ENCODE results near the gene CCND2. TPM values are rescaled to one million over a fixed set of nuclear protein-coding genes. Genes with fewer than 3 reads are reported as not detected.

Gene CCND2
- total RNA-seq, 2 experiments from 2014 or later, result 486 to 497 TPM

DNA sequence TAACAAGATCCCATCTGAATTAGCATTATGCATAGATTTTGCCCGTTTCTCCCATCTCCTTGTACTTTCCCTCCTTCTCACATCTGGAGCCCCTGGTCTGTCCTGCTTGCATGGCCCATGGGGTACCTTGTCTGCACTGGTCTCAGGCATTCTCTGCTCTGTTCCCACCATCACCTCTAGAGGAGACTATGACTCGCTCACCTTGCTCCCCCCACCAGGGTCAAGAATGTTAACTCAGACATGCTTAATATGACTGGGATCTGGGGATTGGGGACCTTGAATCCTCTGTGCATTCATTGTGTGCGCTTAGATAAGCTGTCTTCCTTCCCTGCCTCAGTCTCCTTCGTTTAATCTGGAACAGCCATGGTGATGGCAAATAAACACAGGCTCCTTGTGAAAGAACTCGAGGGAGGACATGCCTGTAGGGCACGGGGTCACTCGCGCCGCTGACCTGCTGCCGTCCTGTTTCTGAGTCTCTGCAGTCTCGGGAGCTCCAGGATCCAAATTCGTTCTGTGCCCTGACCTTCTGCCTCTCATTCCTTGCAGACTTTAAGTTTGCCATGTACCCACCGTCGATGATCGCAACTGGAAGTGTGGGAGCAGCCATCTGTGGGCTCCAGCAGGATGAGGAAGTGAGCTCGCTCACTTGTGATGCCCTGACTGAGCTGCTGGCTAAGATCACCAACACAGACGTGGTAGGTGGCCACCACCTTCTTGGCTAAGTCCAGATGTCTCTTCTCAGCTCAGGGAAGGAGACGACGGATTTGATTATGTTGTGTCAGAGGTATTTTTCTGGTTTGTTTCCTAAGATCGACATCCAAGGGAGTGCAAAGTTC is 15.0 kb downstream of the CCND2 start:
- Mint-ChIP-seq H3K36me3 (ENCODE audit: low read depth) (peaks cover 93% of the 10 kb centered on the region), H3K4me3 (no peak overlapping the region), H3K27ac (peak overlapping the region; percentile 83), H3K4me1 (ENCODE audit: low read depth) (peaks cover 96% of the 10 kb centered on the region), H3K27me3 (ENCODE audit: low read depth) (no peaks in the 10 kb centered on the region), H3K9me3 (no peaks in the 10 kb centered on the region)
- no peak for DNase-seq
- CTCF ChIA-PET, result interaction anchor here (0.6 to 1.9 kb wide), 2 partner anchors 12 to 41 kb away, joined by 4 to 5 read pairs; no protein-coding TSS in a partner anchor
- intact Hi-C loops (cut with micrococcal nuclease), result no loop called here

DNA sequence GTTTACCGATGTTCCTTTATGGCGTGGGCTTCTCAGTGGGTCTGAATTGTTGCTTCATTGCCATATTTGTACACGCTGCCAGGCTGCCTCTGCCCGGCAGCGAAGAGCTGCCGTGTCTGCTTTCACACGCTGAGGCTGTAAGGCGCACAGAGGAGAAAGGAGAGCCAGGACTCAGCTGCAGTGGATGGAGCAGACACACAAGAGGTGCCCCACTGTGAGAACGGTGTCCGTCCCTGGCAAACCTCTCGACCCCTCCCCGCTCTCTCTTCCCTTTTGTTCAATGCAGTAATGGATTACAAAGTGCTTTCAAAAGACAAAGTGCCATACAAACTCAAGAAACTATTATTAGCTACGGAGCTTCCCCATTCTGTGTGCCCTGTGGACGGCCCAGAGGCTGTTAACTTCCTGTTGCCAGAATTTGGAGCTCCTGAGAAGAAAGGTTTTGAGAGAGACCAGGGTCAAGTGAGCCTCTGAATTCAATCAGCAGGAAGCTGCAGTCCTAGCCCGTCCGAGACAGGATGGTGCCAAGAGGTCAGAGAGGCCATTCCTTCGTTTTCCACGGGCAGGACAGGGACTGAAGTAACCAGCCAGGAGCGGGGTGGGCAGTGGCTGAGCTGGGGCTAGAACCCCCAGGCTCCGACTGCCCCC is 15.8 kb downstream of the CCND2 start:
- no peak for DNase-seq
- Mint-ChIP-seq H3K9me3 (no peaks in the 10 kb centered on the region), H3K4me3 (peak overlapping the region; percentile 8), H3K4me1 (ENCODE audit: low read depth) (peaks cover 94% of the 10 kb centered on the region), H3K36me3 (ENCODE audit: low read depth) (peaks cover 94% of the 10 kb centered on the region), H3K27me3 (ENCODE audit: low read depth) (no peaks in the 10 kb centered on the region), H3K27ac (peak overlapping the region; percentile 71)
- CTCF ChIA-PET, result interaction anchor here (0.6 to 1.9 kb wide), 3 partner anchors 13 to 194 kb away, joined by 3 to 5 read pairs (median 5); no protein-coding TSS in a partner anchor
- intact Hi-C loops (cut with micrococcal nuclease), result no loop called here

DNA sequence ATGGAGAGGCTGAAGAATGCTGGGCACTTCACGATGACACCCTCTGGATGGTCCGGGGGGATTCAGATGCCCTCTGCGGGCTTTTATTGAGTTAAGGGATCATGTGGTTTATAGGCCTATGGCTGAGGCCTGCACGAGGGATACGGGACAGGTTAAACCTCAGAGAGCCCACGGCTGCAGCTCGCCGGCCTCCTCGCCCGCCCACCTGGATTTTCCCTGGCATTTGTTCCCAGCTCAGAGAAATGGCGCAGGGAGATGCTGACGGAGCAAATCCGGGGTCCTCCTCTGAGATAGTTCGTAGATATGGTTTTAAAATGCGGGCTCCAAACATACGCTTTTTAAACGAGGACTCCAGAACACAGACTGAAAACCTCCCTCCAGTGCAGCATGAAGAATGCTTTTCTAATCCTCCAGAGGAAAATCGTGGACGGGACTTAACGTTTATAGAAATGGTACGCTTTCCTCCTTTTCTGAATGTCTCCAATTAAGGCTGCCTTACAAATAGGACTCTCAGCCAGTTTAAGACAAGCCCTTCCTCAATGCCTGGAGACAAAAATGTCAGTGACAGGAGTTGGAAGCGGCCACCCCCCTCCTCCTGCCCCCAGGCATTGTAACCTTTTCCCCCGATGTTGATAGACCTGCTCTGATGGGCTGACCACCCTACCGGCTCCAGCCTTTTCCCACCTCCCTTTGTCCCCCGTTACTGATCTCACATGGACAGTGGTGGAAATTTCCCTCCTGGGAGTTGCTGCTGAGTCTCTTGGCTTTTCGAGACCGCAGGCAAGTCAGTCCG is 16.6 kb downstream of the CCND2 start:
- Mint-ChIP-seq H3K4me1 (ENCODE audit: low read depth) (peaks cover 95% of the 10 kb centered on the region), H3K27me3 (ENCODE audit: low read depth) (no peaks in the 10 kb centered on the region), H3K9me3 (no peaks in the 10 kb centered on the region), H3K27ac (peak overlapping the region; percentile 50), H3K4me3 (peak overlapping the region; percentile 8), H3K36me3 (ENCODE audit: low read depth) (peaks cover 94% of the 10 kb centered on the region)
- intact Hi-C loops (cut with micrococcal nuclease), result no loop called here
- DNase-seq, result no peak
- CTCF ChIA-PET, result interaction anchor here (0.6 kb wide), 1 partner anchor 27 kb away, joined by 3 read pairs; no protein-coding TSS in a partner anchor

DNA sequence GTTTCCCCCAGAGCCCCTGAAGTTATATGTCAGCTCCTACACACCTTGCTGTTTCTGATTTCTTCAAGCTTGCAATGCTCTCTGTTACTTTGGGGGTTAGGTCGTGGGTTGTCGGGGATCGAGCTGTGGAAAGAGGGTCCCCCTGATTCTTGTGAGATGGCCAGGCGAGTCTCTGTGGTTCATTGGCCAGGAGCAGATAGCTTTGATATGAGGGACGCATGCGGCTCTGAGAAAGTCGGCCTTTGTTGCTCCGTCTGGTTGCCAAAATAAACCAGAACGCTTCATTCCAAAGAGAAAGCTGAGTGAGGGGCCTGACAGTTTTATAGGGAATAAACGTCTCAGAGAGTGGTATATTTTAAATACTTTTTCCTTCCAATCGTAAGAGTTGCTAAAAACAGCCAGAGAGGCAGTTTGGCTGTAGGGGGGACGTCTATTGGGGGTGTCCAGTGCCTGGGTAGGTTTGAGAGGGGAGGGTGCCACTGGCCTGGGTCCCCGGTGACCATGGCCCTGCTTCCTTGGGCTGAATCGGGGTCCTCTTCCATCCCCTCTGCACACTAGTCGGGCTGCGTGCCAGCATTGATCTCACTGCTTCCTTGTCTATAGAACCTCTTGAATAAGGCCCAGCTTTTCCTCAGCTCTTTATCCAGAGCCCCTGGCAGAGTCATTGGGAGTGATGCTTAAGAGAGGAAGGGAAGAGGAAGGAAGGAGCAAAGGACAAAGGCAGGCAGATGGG is 18.9 kb downstream of the CCND2 start:
- peak overlapping the region; percentile 92 for H3K27ac Mint-ChIP-seq
- H3K4me3 Mint-ChIP-seq, result no peak overlapping the region
- CTCF ChIA-PET, result interaction anchor here (0.9 to 1.7 kb wide), 4 partner anchors 11 to 298 kb away, joined by 3 to 7 read pairs (median 4); no protein-coding TSS in a partner anchor
- H3K4me1 Mint-ChIP-seq (ENCODE audit: low read depth), result peaks cover 84% of the 10 kb centered on the region
- intact Hi-C loops (cut with micrococcal nuclease), result no loop called here
- no peak for DNase-seq
- H3K36me3 Mint-ChIP-seq (ENCODE audit: low read depth), result peaks cover 92% of the 10 kb centered on the region
- H3K9me3 Mint-ChIP-seq, result no peaks in the 10 kb centered on the region
- no peaks in the 10 kb centered on the region for H3K27me3 Mint-ChIP-seq (ENCODE audit: low read depth)

- H3K27ac Mint-ChIP-seq, result peak overlapping the region; percentile 92
- CTCF ChIA-PET, result interaction anchor here (0.7 to 1.7 kb wide), 4 partner anchors 34 to 299 kb away, joined by 3 to 8 read pairs (median 4); no protein-coding TSS in a partner anchor
- H3K4me1 Mint-ChIP-seq (ENCODE audit: low read depth), result peaks cover 75% of the 10 kb centered on the region
- H3K27me3 Mint-ChIP-seq (ENCODE audit: low read depth), result no peaks in the 10 kb centered on the region
- H3K36me3 Mint-ChIP-seq (ENCODE audit: low read depth), result peaks cover 91% of the 10 kb centered on the region
- no peaks in the 10 kb centered on the region for H3K9me3 Mint-ChIP-seq
- intact Hi-C loops (cut with micrococcal nuclease), result no loop called here
- peak overlapping the region; percentile 44 for H3K4me3 Mint-ChIP-seq
- DNase-seq, result peak; percentile 63
Measured at GRCh38 chr12:4293299-4293965, 19.9 kb downstream of the CCND2 start.

GRCh38 chr12:4293966-4294505 is 20.5 kb downstream of the CCND2 start:
- CTCF ChIA-PET, result interaction anchor here (0.7 to 1.7 kb wide), 5 partner anchors 17 to 397 kb away, joined by 4 to 8 read pairs (median 4); no protein-coding TSS in a partner anchor
- peak overlapping the region; percentile 44 for H3K4me3 Mint-ChIP-seq
- intact Hi-C loops (cut with micrococcal nuclease), result no loop called here
- H3K27ac Mint-ChIP-seq, result peak overlapping the region; percentile 92
- peaks cover 68% of the 10 kb centered on the region for H3K4me1 Mint-ChIP-seq (ENCODE audit: low read depth)
- no peaks in the 10 kb centered on the region for H3K27me3 Mint-ChIP-seq (ENCODE audit: low read depth)
- H3K9me3 Mint-ChIP-seq, result no peaks in the 10 kb centered on the region
- H3K36me3 Mint-ChIP-seq (ENCODE audit: low read depth), result peaks cover 91% of the 10 kb centered on the region
- no peak for DNase-seq

DNA sequence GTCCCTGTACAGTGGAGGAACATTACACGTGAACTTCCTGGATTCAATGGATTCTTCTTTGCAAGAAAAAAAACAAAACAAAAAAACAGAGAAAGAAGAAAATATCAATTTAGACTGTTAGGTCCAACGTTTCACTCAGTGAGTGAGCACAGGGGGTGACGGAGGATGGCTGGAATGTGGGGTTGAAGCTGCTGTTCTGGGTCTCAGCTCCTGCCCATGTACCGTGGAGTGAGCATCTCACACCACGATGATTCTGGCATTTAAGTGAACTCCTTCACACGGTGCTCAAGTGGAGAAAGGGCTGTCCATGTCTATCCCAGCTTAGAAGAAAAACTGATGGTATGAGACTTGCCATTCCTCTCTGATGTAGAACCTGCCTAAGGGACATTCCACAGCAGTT is 23.2 kb downstream of the CCND2 start:
- H3K9me3 Mint-ChIP-seq, result no peaks in the 10 kb centered on the region
- H3K4me1 Mint-ChIP-seq (ENCODE audit: low read depth), result peaks cover 49% of the 10 kb centered on the region
- no peak overlapping the region for H3K4me3 Mint-ChIP-seq
- intact Hi-C loops (cut with micrococcal nuclease), result no loop called here
- no peaks in the 10 kb centered on the region for H3K27me3 Mint-ChIP-seq (ENCODE audit: low read depth)
- peaks cover 91% of the 10 kb centered on the region for H3K36me3 Mint-ChIP-seq (ENCODE audit: low read depth)
- DNase-seq, result no peak
- no peak overlapping the region for H3K27ac Mint-ChIP-seq
- CTCF ChIA-PET, result no interaction called here

DNA sequence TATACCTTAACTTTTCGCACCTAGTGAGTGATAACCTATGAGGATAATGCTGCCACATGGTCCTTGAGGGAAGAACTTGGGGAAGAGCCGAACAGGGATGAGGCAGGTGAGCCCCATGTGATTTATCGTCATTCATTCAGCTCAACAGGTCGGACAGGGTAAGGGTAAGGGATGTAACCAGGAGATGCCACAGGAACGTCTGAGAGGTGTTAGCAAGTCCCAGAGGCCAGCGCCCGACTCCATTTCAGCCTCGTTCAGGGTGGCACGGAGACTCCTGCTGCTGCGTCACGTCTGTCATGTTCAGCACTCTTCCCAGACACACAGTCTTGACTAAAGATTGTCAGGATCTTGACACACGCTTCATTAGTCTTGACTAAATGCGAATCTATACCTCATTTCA is 24.1 kb downstream of the CCND2 start:
- H3K36me3 Mint-ChIP-seq (ENCODE audit: low read depth), result peaks cover 93% of the 10 kb centered on the region
- H3K9me3 Mint-ChIP-seq, result no peaks in the 10 kb centered on the region
- CTCF ChIA-PET, result interaction anchor here (0.7 kb wide), 1 partner anchor 231 kb away, joined by 5 read pairs; no protein-coding TSS in a partner anchor

DNA sequence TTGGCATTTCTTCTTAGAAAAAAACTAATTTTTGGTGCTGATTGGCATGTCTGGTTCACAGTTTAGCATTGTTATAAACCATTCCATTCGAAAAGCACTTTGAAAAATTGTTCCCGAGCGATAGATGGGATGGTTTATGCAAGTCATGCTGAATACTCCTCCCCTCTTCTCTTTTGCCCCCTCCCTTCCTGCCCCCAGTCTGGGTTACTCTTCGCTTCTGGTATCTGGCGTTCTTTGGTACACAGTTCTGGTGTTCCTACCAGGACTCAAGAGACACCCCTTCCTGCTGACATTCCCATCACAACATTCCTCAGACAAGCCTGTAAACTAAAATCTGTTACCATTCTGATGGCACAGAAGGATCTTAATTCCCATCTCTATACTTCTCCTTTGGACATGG is 27.3 kb downstream of the CCND2 start:
- Mint-ChIP-seq H3K4me3 (no peak overlapping the region), H3K27ac (peak overlapping the region; percentile 31), H3K36me3 (ENCODE audit: low read depth) (peaks cover 80% of the 10 kb centered on the region), H3K27me3 (ENCODE audit: low read depth) (no peaks in the 10 kb centered on the region), H3K4me1 (ENCODE audit: low read depth) (peaks cover 24% of the 10 kb centered on the region), H3K9me3 (no peaks in the 10 kb centered on the region)
- intact Hi-C loops (cut with micrococcal nuclease), result no loop called here
- DNase-seq, result no peak
- CTCF ChIA-PET, result no interaction called here

More for the DNA sequence above, 24.1 kb downstream of the CCND2 start:
- DNase-seq, result no peak
- Mint-ChIP-seq H3K4me1 (ENCODE audit: low read depth) (peaks cover 48% of the 10 kb centered on the region), H3K27ac (peak overlapping the region; percentile 65), H3K27me3 (ENCODE audit: low read depth) (no peaks in the 10 kb centered on the region), H3K4me3 (no peak overlapping the region)
- intact Hi-C loops (cut with micrococcal nuclease), result no loop called here

- H3K27ac Mint-ChIP-seq, result peak overlapping the region; percentile 31
- H3K36me3 Mint-ChIP-seq (ENCODE audit: low read depth), result peaks cover 75% of the 10 kb centered on the region
- CTCF ChIA-PET, result interaction anchor here (1.3 kb wide), 1 partner anchor 15 kb away, joined by 3 read pairs; no protein-coding TSS in a partner anchor
- peaks cover 18% of the 10 kb centered on the region for H3K4me1 Mint-ChIP-seq (ENCODE audit: low read depth)
- no peaks in the 10 kb centered on the region for H3K9me3 Mint-ChIP-seq
- intact Hi-C loops (cut with micrococcal nuclease), result no loop called here
- H3K27me3 Mint-ChIP-seq (ENCODE audit: low read depth), result no peaks in the 10 kb centered on the region
- no peak for DNase-seq
- no peak overlapping the region for H3K4me3 Mint-ChIP-seq
Measured at GRCh38 chr12:4301932-4302501, 28.5 kb downstream of the CCND2 start.
